Testis (tissue), 2 donors: ENCODE data around the gene GALC.

ENCODE experiments used
- CTCF ChIP-seq, 3 experiments: fragments of 450-650 bp in 2 of 3; fragments of 200-600 bp in 1 of 3; sonication (generic) in 1 of 3; IDR thresholded peaks; one replicate each; pipeline ENCODE4 v1.5.1; 2016 to 2019; ENCODE audit warnings: antibody characterized with exemption in 3 of 3, mild to moderate bottlenecking in 2 of 3, moderate library complexity in 1 of 3
- POLR2A ChIP-seq: fragments of 450-650 bp; IDR thresholded peaks from one replicate; pipeline ENCODE4 v1.6.1; 2017; ENCODE audit warnings: antibody characterized with exemption, mild to moderate bottlenecking, moderate library complexity

GRCh38 chr14:87992346-87992717, 650 bp downstream of the GALC start:
- no peak for TF ChIP-seq CTCF (IDR thresholded peaks at IDR 0.05)
- TF ChIP-seq POLR2A: no peak
